SK-N-MC (cell line): ENCODE measurements around the gene GLYATL2.

Experiments used
- EZH2 ChIP-seq: fragments of 200-600 bp; sonication (generic); IDR thresholded peaks from one replicate; pipeline ENCODE4 v1.6.1; 2017; ENCODE audit warnings: antibody characterized with exemption
- POLR2AphosphoS5 ChIP-seq: IDR thresholded peaks from 2 replicates; pipeline ENCODE4 v1.6.1; 2012; ENCODE audit warnings: mild to moderate bottlenecking, low read depth, low read length, borderline replicate concordance

- TF ChIP-seq POLR2AphosphoS5 (no peak), EZH2 (no peak)
Measured at GRCh38 chr11:58805065-58805464, 39.4 kb downstream of the GLYATL2 start.
